GM10847 (cell line): ENCODE results near the gene GGACT.

ENCODE experiments used
- POLR2A ChIP-seq: IDR thresholded peaks from 2 replicates; pipeline ENCODE4 v1.6.1; 2011; ENCODE audit not compliant: insufficient read length; ENCODE audit errors: extremely low read depth

Gene GGACT

GRCh38 chr13:100588331-100589177 lies at the start of gene GGACT:
Gene GGACT (minus strand): TSS chr13:100588789. CDS start chr13:100532591, 56,198 bp downstream.
- peak; percentile 55 for TF ChIP-seq POLR2A

- TF ChIP-seq POLR2A: no peak
Observed at GRCh38 chr13:100637796-100638195, 49.2 kb upstream of the GGACT start.

DNA sequence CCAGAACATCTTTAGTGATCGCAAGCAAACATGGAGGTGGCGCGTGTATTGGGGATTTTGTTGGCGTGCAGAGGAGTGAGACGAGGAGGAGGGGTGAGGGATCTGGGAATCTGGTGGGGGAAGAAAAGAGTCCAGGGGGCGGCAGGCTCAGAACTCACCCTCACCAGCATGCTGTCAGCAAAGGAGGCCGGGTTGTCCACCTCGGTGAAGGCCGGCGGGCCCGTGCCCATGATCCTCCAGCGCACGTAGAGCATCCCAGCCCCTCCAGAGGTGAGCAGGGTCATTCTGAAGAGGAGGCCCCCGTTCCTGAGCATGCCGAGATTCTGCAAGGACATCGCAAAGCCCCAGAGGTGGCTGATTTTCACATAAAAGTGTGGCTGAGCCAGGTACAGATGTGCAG lies 48.8 kb upstream of the GGACT start:
- no peak for TF ChIP-seq POLR2A

DNA sequence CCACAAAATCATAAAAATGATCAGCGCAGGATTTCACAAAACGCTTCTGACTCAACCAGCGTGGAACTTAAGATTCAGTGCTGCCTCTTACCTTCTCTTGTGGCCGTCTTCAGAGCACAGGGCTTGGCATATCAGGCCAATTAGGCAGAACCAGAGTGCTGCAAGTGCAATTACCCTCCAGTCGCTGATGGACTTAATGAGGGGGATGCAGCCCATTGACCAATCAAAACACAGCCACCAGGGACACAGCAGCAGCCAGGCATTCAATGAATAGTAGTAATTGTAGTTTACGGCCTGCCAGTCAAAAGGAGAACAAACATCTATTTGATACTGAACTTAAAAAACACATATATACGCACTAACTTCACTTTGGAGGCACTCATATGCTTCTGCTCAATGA lies 47.9 kb upstream of the GGACT start:
- no peak for TF ChIP-seq POLR2A

DNA sequence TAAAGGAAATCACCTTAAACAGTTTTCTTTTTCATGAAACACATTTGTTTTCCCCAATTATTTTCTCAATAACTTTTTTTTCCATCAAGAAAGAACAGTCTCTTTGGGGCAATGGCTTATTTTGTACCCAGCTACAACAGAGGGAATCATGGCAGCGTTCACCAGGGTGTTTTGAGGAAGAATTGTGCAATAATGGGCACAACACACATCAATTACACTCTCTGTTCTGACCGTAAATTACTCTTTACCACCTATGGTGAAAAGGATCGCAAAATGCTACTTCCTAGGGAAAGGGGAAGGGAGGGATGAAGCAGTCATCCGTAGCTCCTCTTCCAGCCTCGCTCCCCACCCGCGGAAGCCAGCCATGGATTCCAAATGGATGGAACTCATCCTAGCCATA lies 47.4 kb upstream of the GGACT start:
- TF ChIP-seq POLR2A: no peak

DNA sequence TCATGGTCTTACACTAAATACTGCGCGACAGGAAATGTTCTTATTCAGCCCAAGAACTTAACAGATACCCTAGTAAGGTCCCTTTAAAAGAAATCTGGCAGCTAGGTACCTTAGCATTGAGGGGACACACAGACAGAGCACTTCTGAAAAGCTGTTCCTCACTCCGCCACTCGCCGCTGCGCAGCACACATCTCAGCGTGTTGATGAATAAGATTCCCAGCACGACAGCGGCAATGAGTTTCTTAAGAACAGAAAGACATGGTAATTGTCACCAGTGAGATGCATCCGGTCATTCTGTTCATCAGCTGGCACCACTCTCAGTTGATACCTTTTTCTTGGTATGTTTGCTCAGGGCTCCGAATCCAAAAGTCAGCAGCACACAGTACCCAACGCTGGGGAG lies 46.1 kb upstream of the GGACT start:
- no peak for TF ChIP-seq POLR2A

DNA sequence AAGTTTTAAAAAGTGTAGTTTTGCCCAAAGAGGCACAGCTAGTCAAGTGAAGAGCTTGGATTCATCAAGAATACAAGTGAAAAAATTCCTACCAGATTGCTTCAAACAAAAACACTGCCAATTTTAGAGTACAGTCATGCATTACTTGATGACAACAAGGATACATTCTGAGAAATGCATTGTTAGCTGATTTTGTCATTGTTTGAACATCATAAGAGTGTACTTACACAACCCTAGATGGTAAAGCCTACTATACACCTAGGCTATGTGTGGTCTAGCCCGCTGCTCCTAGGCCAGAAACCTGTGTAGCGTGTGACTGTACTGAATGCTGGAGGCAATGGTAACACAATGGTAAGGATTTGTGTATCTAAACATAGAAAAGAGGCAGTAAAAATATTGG lies 44.9 kb upstream of the GGACT start:
- TF ChIP-seq POLR2A: no peak

DNA sequence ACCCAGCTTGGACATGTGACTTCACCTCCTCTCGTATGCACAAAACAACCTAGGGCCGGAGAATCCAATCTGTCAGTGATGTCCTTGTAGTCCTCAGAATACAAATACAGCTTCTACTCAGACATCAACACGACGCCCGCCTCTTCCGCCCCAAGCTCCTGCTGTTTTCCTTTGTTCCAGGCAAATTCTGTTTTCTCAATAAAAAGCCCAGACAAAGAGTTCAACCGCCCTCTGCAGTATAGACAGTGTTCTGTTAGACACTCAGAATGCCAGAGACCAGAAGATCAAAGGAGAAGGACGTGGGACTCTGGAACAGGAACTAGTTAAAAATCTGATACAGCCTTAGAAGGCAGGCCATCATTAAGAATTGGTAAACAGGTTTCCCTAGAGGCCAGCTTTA lies 42.0 kb upstream of the GGACT start:
- no peak for TF ChIP-seq POLR2A

GRCh38 chr13:100627120-100627519 lies 38.5 kb upstream of the GGACT start:
- no peak for TF ChIP-seq POLR2A

DNA sequence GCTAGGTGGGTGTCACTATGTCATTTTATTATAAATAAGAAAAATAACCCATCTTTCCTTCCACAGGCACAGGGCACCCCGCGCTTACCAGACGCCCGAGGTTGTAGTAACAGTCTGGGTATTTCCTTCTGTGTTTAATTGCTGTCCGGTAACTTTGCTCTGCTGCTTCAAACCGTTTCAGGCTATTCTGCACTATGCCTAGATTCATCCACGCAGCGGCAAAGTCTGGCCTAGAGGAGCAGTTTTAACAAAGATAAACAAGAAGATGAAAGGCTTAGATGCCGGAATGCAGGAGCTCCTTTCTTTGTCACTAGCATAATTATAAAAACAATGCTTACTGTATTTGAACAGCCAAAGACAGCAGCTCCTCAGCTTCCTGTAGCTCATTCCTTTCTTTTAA lies 36.9 kb upstream of the GGACT start:
- no peak for TF ChIP-seq POLR2A

DNA sequence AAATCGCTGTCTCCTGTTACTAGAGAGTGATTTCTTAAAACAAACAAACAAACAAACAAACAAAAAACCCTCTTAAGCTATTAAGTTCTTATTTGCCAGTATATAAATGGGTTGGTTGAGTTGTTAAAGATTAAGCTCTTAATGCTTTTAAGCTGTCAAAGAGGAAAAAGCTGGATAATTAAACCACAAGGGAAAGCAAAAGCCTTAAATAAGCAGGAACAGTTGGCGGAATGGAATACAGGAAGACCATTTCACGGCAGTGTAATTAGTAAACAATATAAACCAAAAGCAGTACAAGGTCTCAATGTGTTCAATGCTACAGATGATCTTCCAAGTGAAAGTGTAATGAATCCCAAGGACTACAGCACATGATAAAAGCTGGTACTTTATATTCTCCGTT lies 32.2 kb upstream of the GGACT start:
- TF ChIP-seq POLR2A: no peak

DNA sequence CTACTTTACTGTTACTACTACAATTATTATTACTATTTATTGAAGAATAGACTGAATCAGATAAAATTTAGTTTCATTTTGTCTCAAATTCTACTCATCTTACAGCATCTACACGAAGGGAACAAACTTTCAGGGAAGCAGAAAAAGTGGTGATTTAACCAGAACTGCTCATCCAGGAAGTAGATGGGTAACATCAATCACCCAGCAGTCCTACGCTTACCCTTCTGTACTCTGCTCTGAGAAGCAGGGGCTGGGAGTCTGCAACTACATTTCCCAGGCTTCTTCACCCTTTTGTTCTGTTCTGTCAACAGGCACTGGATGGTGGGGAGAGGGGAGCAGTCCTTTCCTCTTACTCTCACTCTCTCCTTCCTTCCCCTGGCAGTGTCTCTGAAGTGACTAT lies 31.4 kb upstream of the GGACT start:
- no peak for TF ChIP-seq POLR2A

DNA sequence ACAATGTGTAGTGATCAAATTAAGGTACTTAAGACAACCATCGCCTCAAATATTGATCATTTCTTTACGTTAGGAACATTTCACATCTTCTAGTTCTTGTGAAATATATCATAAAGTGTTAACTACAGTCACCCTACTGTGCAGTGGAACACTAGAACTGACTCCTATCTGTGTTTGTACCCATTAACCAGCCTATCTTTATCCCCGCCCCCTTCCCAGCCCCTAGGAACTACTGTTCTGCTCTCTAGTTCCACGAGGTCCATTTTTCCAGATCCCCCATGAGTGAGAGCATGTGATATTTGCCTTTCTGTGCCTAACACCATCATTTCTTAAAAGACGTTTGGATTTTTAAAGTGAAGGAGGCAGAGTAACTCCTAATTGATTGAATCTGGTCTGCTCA lies 24.4 kb upstream of the GGACT start:
- TF ChIP-seq POLR2A: no peak

- no peak for TF ChIP-seq POLR2A
Observed at GRCh38 chr13:100611678-100612492, 23.3 kb upstream of the GGACT start.

GRCh38 chr13:100610391-100611347 lies 22.1 kb upstream of the GGACT start:
- no peak for TF ChIP-seq POLR2A
